Measurements from ENCODE around the gene ISX. TPM values are rescaled to one million over a fixed set of nuclear protein-coding genes. Genes with fewer than 3 reads are reported as not detected.

ISX gene
- total and polyA plus RNA-seq, 9 of the 15 experiments (the other 6 are each of a cell fraction or from before 2014, with no cell fraction given): 0.03 to 0.36 (median 0.07) TPM

GRCh38 chr22:35022291-35022690, 43.7 kb upstream of the ISX start (continued):
- TF ChIP-seq ZBTB11 (CRISPR knock-in tag; IDR thresholded peaks at IDR 0.05) (no peak), PHB (CRISPR knock-in tag; IDR thresholded peaks at IDR 0.05) (no peak)

- no peak for FAIRE-seq
- no peak overlapping the region for H3K4me3 ChIP-seq
- ATAC-seq: peak; percentile 96
- H3K4me1 ChIP-seq (replicated peaks in 1 of 2; ENCODE audit: control insufficient read depth in 2 of 2, insufficient read depth in 2 of 2, low read length in 2 of 2): peaks cover 0 to 6% of the 10 kb centered on the region in 2 experiments; a peak in 3 of 5 replicates
- ChIA-PET POLR2A (interaction anchor here (0.8 kb wide), 1 partner anchor 913 kb away, joined by 3 read pairs; no protein-coding TSS in a partner anchor), CTCF (ENCODE audit: low intra/inter-chr PET ratio) (interaction anchor here (0.5 kb wide), 1 partner anchor 1695 kb away, joined by 3 read pairs; no protein-coding TSS in a partner anchor)
- no peaks in the 10 kb centered on the region for H3K9me3 ChIP-seq (replicated peaks; ENCODE audit: control insufficient read depth, insufficient read depth, low read depth, low read length)
- in situ Hi-C loops (cut with MboI) (loop anchor here (25.0 kb wide), 1 partner anchor 1737 kb away; no protein-coding TSS in a partner anchor), intact Hi-C loops (cut with micrococcal nuclease) (loop anchor here (5.0 to 10.0 kb wide), 2 partner anchors 612 to 1099 kb away; partner anchors contain the start of gene LARGE1)
- peak; percentile 62 to 74 (median 72) for DNase-seq (ENCODE audit: extremely low read depth in 1 of 4, low spot score in 3 of 4)
- WGBS (ENCODE audit: insufficient coverage, low coverage, missing lambda C conversion rate): 21% methylated on average over 20 of the region's 25 CpGs
- H2AFZ ChIP-seq (ENCODE audit: low read depth, low read length): no peak overlapping the region
- no TSS peak for BruUV-seq (replicated peaks)
- no peaks in the 10 kb centered on the region for H3K79me2 ChIP-seq (ENCODE audit: control insufficient read depth, insufficient read depth, low read length)
- H3K4me2 ChIP-seq (ENCODE audit: insufficient read depth, low read length): no peak overlapping the region
- no peaks in the 10 kb centered on the region for H4K20me1 ChIP-seq (replicated peaks; ENCODE audit: control insufficient read depth, insufficient read depth, low read length)
- H3K9me1 ChIP-seq (ENCODE audit: control insufficient read depth, insufficient read depth, low read length): no peaks in the 10 kb centered on the region
- no peak overlapping the region for H3K27ac ChIP-seq (ENCODE audit: extremely low read depth, low read depth, low read length)
- H3K27me3 ChIP-seq (ENCODE audit: control insufficient read depth in 2 of 2, insufficient read depth in 2 of 2, low read length in 2 of 2): no peaks in the 10 kb centered on the region
- no peaks in the 10 kb centered on the region for H3K36me3 ChIP-seq (ENCODE audit: control insufficient read depth, insufficient read depth, low read length)
- H3K9ac ChIP-seq (ENCODE audit: insufficient read depth in 1 of 2, low read depth in 2 of 2, low read length in 2 of 2): no peak overlapping the region
- peak in 1 of 2 experiments; percentile 39; a peak in 1 of 4 replicates for TF ChIP-seq NRF1 (conservative IDR thresholded peaks at IDR 0.05 in 1 of 2, IDR thresholded peaks at IDR 0.05 in 1 of 2)
- no peak for TF ChIP-seq TCF3 (CRISPR knock-in tag; IDR thresholded peaks at IDR 0.05)
- TF ChIP-seq REST (IDR thresholded peaks at IDR 0.05; ENCODE audit: borderline replicate concordance): peak; percentile 51; the same call in 1 of the 2 replicates
- no peak for TF ChIP-seq REST (CRISPR knock-in tag; IDR thresholded peaks at IDR 0.05; ENCODE audit: low read depth)
- 0 out of 2 replicates have a peak, but pooled peaks have one; percentile 43 for TF ChIP-seq RB1 (IDR thresholded peaks at IDR 0.05; ENCODE audit: low read depth)
Measured at GRCh38 chr22:35023692-35024363, 42.1 kb upstream of the ISX start.
